ENCODE data around the gene LCMT1.

DNA sequence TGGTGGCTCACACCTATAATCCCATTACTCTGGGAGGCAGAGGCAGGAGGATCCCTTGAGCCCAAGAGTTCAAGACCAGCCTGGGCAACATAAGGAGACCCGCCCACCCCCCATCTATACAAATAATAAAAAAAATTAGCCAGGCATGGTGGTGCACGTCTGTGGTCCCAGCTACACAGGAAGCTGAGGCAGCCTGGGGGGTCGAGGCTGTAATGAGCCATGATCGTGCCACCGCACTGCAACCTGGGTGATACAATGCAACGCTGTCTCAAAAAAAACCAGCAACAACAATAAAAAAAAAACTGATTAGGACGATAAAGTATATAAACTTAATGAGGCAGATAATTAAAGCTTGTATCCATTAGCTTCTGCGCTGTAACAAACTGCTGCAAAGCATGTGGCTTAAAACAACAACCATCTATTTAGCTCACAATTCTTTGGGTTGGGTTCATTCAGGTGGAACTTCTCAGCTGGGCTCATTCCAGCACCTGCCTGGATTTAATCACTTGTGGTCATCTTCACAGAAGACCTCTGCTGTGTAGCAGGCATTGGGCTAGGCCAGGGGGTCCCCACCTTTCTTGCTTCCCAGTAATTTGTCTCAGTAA lies 45.8 kb downstream of the LCMT1 start:
- no peak for TF ChIP-seq CTCF (IDR thresholded peaks at IDR 0.05; ENCODE audit: low read depth, low read length)
- no peak for TF ChIP-seq EZH2phosphoT487 (IDR thresholded peaks at IDR 0.05; ENCODE audit: low read depth)

All from OCI-LY3 (cell line).